Testis (tissue), 2 donors: ENCODE measurements around the gene DPP8.

Experiments used
- POLR2A ChIP-seq: fragments of 450-650 bp; IDR thresholded peaks from one replicate; pipeline ENCODE4 v1.6.1; 2017; ENCODE audit warnings: antibody characterized with exemption, mild to moderate bottlenecking, moderate library complexity
- TF ChIP-seq, protein P1 (sequence below), 3 experiments: fragments of 450-650 bp in 2 of 3; fragments of 200-600 bp in 1 of 3; sonication (generic) in 1 of 3; IDR thresholded peaks; one replicate each; pipeline ENCODE4 v1.5.1; 2016 to 2019; ENCODE audit warnings: antibody characterized with exemption in 3 of 3, mild to moderate bottlenecking in 2 of 3, moderate library complexity in 1 of 3

DNA sequence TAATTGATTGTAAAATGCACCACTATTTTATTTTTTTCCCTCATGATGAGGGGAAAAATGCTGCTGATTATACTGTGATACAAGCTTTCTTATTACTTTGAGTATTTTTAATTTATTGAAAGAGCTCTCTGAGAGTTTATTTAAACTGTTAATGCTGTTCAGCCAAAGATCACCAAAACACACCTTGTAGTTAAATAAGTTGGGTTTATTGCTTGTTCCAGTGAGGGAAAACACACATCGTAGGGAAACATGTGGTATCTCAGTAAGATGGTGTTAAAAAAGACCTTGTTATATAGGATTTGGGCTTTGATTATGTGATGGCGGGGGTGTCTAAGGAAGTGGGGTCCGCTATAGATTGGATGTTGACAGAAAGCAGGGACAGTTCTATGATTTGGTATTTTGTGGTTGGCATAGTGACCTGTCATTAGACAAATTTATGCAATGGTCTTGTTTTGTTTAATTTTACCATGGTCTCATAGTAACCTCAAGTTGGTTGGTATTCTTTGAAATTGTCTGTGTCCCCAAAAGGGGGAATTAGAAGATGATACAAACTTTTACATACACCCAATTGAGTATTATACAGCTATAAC, 23.8 kb upstream of the DPP8 start:
- TF ChIP-seq, protein P1, sequence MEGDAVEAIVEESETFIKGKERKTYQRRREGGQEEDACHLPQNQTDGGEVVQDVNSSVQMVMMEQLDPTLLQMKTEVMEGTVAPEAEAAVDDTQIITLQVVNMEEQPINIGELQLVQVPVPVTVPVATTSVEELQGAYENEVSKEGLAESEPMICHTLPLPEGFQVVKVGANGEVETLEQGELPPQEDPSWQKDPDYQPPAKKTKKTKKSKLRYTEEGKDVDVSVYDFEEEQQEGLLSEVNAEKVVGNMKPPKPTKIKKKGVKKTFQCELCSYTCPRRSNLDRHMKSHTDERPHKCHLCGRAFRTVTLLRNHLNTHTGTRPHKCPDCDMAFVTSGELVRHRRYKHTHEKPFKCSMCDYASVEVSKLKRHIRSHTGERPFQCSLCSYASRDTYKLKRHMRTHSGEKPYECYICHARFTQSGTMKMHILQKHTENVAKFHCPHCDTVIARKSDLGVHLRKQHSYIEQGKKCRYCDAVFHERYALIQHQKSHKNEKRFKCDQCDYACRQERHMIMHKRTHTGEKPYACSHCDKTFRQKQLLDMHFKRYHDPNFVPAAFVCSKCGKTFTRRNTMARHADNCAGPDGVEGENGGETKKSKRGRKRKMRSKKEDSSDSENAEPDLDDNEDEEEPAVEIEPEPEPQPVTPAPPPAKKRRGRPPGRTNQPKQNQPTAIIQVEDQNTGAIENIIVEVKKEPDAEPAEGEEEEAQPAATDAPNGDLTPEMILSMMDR (IDR thresholded peaks at IDR 0.05): no peak
- no peak for TF ChIP-seq POLR2A
